OCI-LY1 (cell line): Measurements from ENCODE around the gene CCDC9B.

ENCODE experiments used
- H2AFZ ChIP-seq: fragments of 200-600 bp; sonication (generic), shearing (Covaris generic); 2 replicates; pipeline ENCODE4 v1.6.0; 2014; ENCODE audit warnings: antibody characterized with exemption, mild to moderate bottlenecking, low read length
- H3F3A ChIP-seq: fragments of 200-600 bp; sonication (generic), shearing (Covaris generic); 2 replicates; pipeline ENCODE4 v1.6.0; 2014; ENCODE audit warnings: mild to moderate bottlenecking, antibody characterized with exemption, low read length, moderate library complexity; ENCODE audit not compliant: insufficient read depth
- H3K27ac ChIP-seq: fragments of 200-600 bp; sonication (generic); 2 replicates; pipeline ENCODE4 v1.5.1; 2014; ENCODE audit warnings: low read length, mixed run types, mild to moderate bottlenecking, low read depth; ENCODE audit not compliant: poor library complexity, severe bottlenecking
- H3K27me3 ChIP-seq: fragments of 200-600 bp; sonication (generic); 2 replicates; pipeline ENCODE4 v1.6.0; 2014; ENCODE audit warnings: antibody characterized with exemption, mild to moderate bottlenecking, low read length, moderate library complexity; ENCODE audit not compliant: insufficient read depth
- H3K36me3 ChIP-seq: fragments of 200-600 bp; sonication (generic); 2 replicates; pipeline ENCODE4 v1.6.1; 2014; ENCODE audit warnings: mild to moderate bottlenecking, antibody characterized with exemption, low read length, moderate library complexity, mixed read lengths; ENCODE audit not compliant: insufficient read depth
- H3K4me1 ChIP-seq: fragments of 200-600 bp; sonication (generic); 2 replicates; pipeline ENCODE4 v1.5.1; 2014; ENCODE audit warnings: mild to moderate bottlenecking, low read length, moderate library complexity; ENCODE audit not compliant: insufficient read depth, severe bottlenecking
- H3K4me2 ChIP-seq: fragments of 200-600 bp; sonication (generic), shearing (Covaris generic); 2 replicates; pipeline ENCODE4 v1.6.1; 2014; ENCODE audit warnings: low read length
- H3K4me3 ChIP-seq: fragments of 200-600 bp; sonication (generic); 2 replicates; pipeline ENCODE4 v1.5.1; 2014; ENCODE audit warnings: low read length, low read depth, mild to moderate bottlenecking, mixed read lengths; ENCODE audit not compliant: poor library complexity, severe bottlenecking
- H3K79me2 ChIP-seq: fragments of 200-600 bp; shearing (Covaris generic); 2 replicates; pipeline ENCODE4 v1.6.1; 2016; ENCODE audit warnings: mixed run types, low read length, mixed read lengths; ENCODE audit not compliant: insufficient read depth
- H3K9ac ChIP-seq: fragments of 200-600 bp; sonication (generic), shearing (Covaris generic); 2 replicates; pipeline ENCODE4 v1.6.1; 2014; ENCODE audit warnings: mild to moderate bottlenecking, low read length, mixed read lengths
- H3K9me2 ChIP-seq: fragments of 200-600 bp; sonication (generic), shearing (Covaris generic); 2 replicates; pipeline ENCODE4 v1.6.1; 2014; ENCODE audit warnings: low read depth, mild to moderate bottlenecking, low read length, mixed read lengths
- H3K9me3 ChIP-seq: fragments of 200-600 bp; shearing (Covaris generic); 2 replicates; pipeline ENCODE4 v1.6.1; 2014; ENCODE audit warnings: low read length, mixed read lengths
- H4K20me1 ChIP-seq: fragments of 200-600 bp; sonication (generic), shearing (Covaris generic); 2 replicates; pipeline ENCODE4 v1.6.0; 2016; ENCODE audit warnings: mild to moderate bottlenecking, low read length; ENCODE audit not compliant: insufficient read depth
- EZH2 ChIP-seq: fragments of 200-600 bp; sonication (generic), shearing (Covaris generic); IDR thresholded peaks from 2 replicates; pipeline ENCODE4 v1.8.0; 2017; ENCODE audit warnings: borderline replicate concordance, mixed run types, mild to moderate bottlenecking, antibody characterized with exemption, low read length, moderate library complexity, mixed read lengths
- TF ChIP-seq, protein P1 (sequence below): fragments of 200-600 bp; sonication (generic), shearing (Covaris generic); IDR thresholded peaks from 2 replicates; pipeline ENCODE4 v1.5.1; 2017; ENCODE audit warnings: mild to moderate bottlenecking, antibody characterized with exemption, low read length, moderate library complexity, mixed read lengths

CCDC9B gene

GRCh38 chr15:40325700-40326099 lies 15.0 kb downstream of the CCDC9B start:
- Histone ChIP-seq H3K9ac (no peak overlapping the region), H3K36me3 (no peaks in the 10 kb centered on the region), H3K4me1 (peaks cover 8% of the 10 kb centered on the region), H3K9me3 (no peaks in the 10 kb centered on the region), H3K79me2 (no peaks in the 10 kb centered on the region), H3K9me2 (no peaks in the 10 kb centered on the region), H3K27me3 (no peaks in the 10 kb centered on the region), H3K27ac (no peak overlapping the region), H3K4me3 (no peak overlapping the region), H3K4me2 (no peak overlapping the region), H4K20me1 (no peaks in the 10 kb centered on the region), H3F3A (no peaks in the 10 kb centered on the region), H2AFZ (no peak overlapping the region)
- no peak for TF ChIP-seq EZH2
- TF ChIP-seq, protein P1, sequence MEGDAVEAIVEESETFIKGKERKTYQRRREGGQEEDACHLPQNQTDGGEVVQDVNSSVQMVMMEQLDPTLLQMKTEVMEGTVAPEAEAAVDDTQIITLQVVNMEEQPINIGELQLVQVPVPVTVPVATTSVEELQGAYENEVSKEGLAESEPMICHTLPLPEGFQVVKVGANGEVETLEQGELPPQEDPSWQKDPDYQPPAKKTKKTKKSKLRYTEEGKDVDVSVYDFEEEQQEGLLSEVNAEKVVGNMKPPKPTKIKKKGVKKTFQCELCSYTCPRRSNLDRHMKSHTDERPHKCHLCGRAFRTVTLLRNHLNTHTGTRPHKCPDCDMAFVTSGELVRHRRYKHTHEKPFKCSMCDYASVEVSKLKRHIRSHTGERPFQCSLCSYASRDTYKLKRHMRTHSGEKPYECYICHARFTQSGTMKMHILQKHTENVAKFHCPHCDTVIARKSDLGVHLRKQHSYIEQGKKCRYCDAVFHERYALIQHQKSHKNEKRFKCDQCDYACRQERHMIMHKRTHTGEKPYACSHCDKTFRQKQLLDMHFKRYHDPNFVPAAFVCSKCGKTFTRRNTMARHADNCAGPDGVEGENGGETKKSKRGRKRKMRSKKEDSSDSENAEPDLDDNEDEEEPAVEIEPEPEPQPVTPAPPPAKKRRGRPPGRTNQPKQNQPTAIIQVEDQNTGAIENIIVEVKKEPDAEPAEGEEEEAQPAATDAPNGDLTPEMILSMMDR, result no peak

DNA sequence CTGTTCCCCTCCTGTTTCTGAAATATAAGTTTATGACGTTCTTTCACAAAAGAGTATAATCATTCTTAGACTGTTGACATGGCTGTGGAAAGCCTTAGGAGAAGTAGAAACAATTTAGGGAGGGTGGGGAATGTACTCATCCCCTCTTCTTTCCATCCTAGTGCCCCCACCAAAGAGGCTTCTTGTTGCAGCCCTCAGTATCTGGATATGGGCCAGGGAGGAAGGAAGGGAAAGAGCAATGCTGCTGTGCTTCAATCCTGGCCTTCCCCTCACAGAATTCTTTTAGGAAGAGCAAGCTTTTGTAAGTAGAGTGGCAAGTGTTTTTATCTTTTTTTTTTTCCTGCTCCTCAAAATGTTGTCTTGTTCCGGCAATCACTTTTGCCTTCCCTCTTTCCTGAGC lies 15.6 kb downstream of the CCDC9B start:
- no peaks in the 10 kb centered on the region for H4K20me1 ChIP-seq
- no peaks in the 10 kb centered on the region for H3K79me2 ChIP-seq
- no peaks in the 10 kb centered on the region for H3K27me3 ChIP-seq
- H2AFZ ChIP-seq, result no peak overlapping the region
- H3K9me2 ChIP-seq, result no peaks in the 10 kb centered on the region
- no peak overlapping the region for H3K4me2 ChIP-seq
- H3F3A ChIP-seq, result no peaks in the 10 kb centered on the region
- no peaks in the 10 kb centered on the region for H3K9me3 ChIP-seq
- no peak overlapping the region for H3K27ac ChIP-seq
- TF ChIP-seq, protein P1, result no peak
- no peak for TF ChIP-seq EZH2
- H3K36me3 ChIP-seq, result no peaks in the 10 kb centered on the region
- peaks cover 8% of the 10 kb centered on the region for H3K4me1 ChIP-seq
- no peak overlapping the region for H3K9ac ChIP-seq
- H3K4me3 ChIP-seq, result no peak overlapping the region

- no peaks in the 10 kb centered on the region for H3K9me2 ChIP-seq
- peak overlapping the region; percentile 47 for H3K4me2 ChIP-seq
- peaks cover 8% of the 10 kb centered on the region for H3K4me1 ChIP-seq
- H3K4me3 ChIP-seq, result peak overlapping the region; percentile 62
- TF ChIP-seq, protein P1, result no peak
- no peak for TF ChIP-seq EZH2
- H3K27me3 ChIP-seq, result no peaks in the 10 kb centered on the region
- no peaks in the 10 kb centered on the region for H3K9me3 ChIP-seq
- no peaks in the 10 kb centered on the region for H4K20me1 ChIP-seq
- H3K79me2 ChIP-seq, result no peaks in the 10 kb centered on the region
- H3F3A ChIP-seq, result no peaks in the 10 kb centered on the region
- peak overlapping the region; percentile 30; the same call in 1 of the 2 replicates for H3K9ac ChIP-seq
- no peak overlapping the region for H3K27ac ChIP-seq
- H2AFZ ChIP-seq, result no peak overlapping the region
- H3K36me3 ChIP-seq, result no peaks in the 10 kb centered on the region
These were observed 16.5 kb downstream of the CCDC9B start for GRCh38 chr15:40323953-40324937.
